HCT116 (cell line): ENCODE data around the gene SUPT3H. TPM values are rescaled to one million over a fixed set of nuclear protein-coding genes. Genes with fewer than 3 reads are reported as not detected.

Source experiments
- ATAC-seq: fragments of 200-7000 bp; cut with Tn5 transposase; 2 replicates; pipeline ENCODE4 v1.9.1; 2020; ENCODE audit warnings: mild to moderate bottlenecking, moderate library complexity
- BruUV-seq: library from RNA; stranded (reverse); fragments of 400-500 nt; replicated peaks from 2 replicates; lab custom pipeline; 2021; lab: Mats Ljungman, UMichigan
- CTCF ChIA-PET: fragments of 300-600 bp; sonication (Branson Sonifier 250); formaldehyde crosslinking; loops from one replicate; lab custom pipeline; 2021; ENCODE audit warnings: antibody characterized with exemption; lab: Charles Lee
- POLR2A ChIA-PET: fragments of 300-600, 350-600 bp; sonication (Branson Sonifier 250); formaldehyde crosslinking; loops from one replicate; lab custom pipeline; 2021; ENCODE audit warnings: antibody characterized with exemption; lab: Charles Lee
- RAD21 ChIA-PET, 2 experiments: fragments of 300-600 bp; sonication (Branson Sonifier 250); formaldehyde crosslinking; loops; one replicate each; lab custom pipeline; 2023; ENCODE audit warnings: low total read pairs in 2 of 2; ENCODE audit not compliant: uncharacterized antibody in 2 of 2, unreplicated experiment in 2 of 2, low non-redundant PET in 1 of 2; lab: Charles Lee
- DNase-seq: peaks from one replicate; pipeline ENCODE4 v3.0.0-alpha.2; 2010; ENCODE audit warnings: low read depth, low spot score
- H2AFZ ChIP-seq: fragments of 200-600 bp; shearing (Covaris generic), sonication (generic); 2 replicates; pipeline ENCODE4 v1.6.1; 2017; ENCODE audit warnings: low read depth, mixed run types, mixed read lengths, antibody characterized with exemption, low read length; ENCODE audit not compliant: poor library complexity, severe bottlenecking
- H3K27ac ChIP-seq: 2 replicates; pipeline ENCODE4 v1.5.1; 2012; ENCODE audit warnings: low read depth, low read length
- H3K27me3 ChIP-seq: fragments of 200-600 bp; sonication (generic); 2 replicates; pipeline ENCODE4 v1.6.1; 2016; ENCODE audit warnings: mixed run types, low read length, mixed read lengths; ENCODE audit not compliant: insufficient read depth
- H3K36me3 ChIP-seq, 2 experiments: fragments of 200-500 bp in 1 of 2; fragments of 200-600 bp in 1 of 2; sonication (Bioruptor generic) in 1 of 2; sonication (generic) in 1 of 2; 2 replicates each; pipeline versions ENCODE4 v1.5.1 to v1.6.1; 2014 to 2016; ENCODE audit warnings: low read length in 2 of 2, inconsistent platforms in 1 of 2, mixed read lengths in 1 of 2, mixed run types in 1 of 2; ENCODE audit not compliant: insufficient read depth in 2 of 2, control insufficient read depth in 1 of 2
- H3K4me1 ChIP-seq, 2 experiments: fragments of 200-600 bp in 1 of 2; sonication (generic) in 1 of 2; 2 replicates each; pipeline versions ENCODE4 v1.5.1 to v1.6.1; 2012 to 2017; ENCODE audit warnings: low read length in 2 of 2, inconsistent platforms in 1 of 2, mild to moderate bottlenecking in 1 of 2, mixed read lengths in 1 of 2, mixed run types in 1 of 2, moderate library complexity in 1 of 2; ENCODE audit not compliant: insufficient read depth in 2 of 2, control insufficient read depth in 1 of 2
- H3K4me2 ChIP-seq: fragments of 200-600 bp; sonication (generic); 2 replicates; pipeline ENCODE4 v1.6.1; 2017; ENCODE audit warnings: mixed run types, low read length, mixed read lengths
- H3K4me3 ChIP-seq, 2 experiments: fragments of 200-600 bp in 1 of 2; sonication (generic) in 1 of 2; replicated peaks in 1 of 2; 2 replicates each; pipeline ENCODE4 v1.5.1; 2011 to 2016; ENCODE audit warnings: low read length in 2 of 2, control low read depth in 1 of 2, low read depth in 1 of 2, mild to moderate bottlenecking in 1 of 2, mixed read lengths in 1 of 2, mixed run types in 1 of 2
- H3K79me2 ChIP-seq: fragments of 200-600 bp; sonication (generic); 2 replicates; pipeline ENCODE4 v1.6.1; 2017; ENCODE audit warnings: mild to moderate bottlenecking, mixed run types, low read length, moderate library complexity, mixed read lengths; ENCODE audit not compliant: insufficient read depth
- H3K9ac ChIP-seq: fragments of 200-600 bp; sonication (generic); 2 replicates; pipeline ENCODE4 v1.6.1; 2016; ENCODE audit warnings: low read length, mixed read lengths
- H3K9me2 ChIP-seq: fragments of 200-600 bp; sonication (generic), shearing (Covaris generic); 2 replicates; pipeline ENCODE4 v1.6.1; 2017; ENCODE audit warnings: mixed run types, mild to moderate bottlenecking, moderate library complexity; ENCODE audit not compliant: insufficient read depth
- H3K9me3 ChIP-seq, 2 experiments: fragments of 200-500 bp in 1 of 2; fragments of 200-600 bp in 1 of 2; sonication (Bioruptor generic) in 1 of 2; sonication (generic) in 1 of 2; 2 replicates each; pipeline ENCODE4 v1.6.1; 2014 to 2017; ENCODE audit warnings: low read length in 2 of 2, mixed read lengths in 2 of 2, inconsistent platforms in 1 of 2, low read depth in 1 of 2, mild to moderate bottlenecking in 1 of 2, mixed run types in 1 of 2, moderate library complexity in 1 of 2; ENCODE audit not compliant: control insufficient read depth in 1 of 2, insufficient read depth in 1 of 2
- H4K20me1 ChIP-seq: fragments of 200-600 bp; sonication (generic), shearing (Covaris generic); 2 replicates; pipeline ENCODE4 v1.6.1; 2017; ENCODE audit warnings: mixed run types, mild to moderate bottlenecking, moderate library complexity; ENCODE audit not compliant: insufficient read depth
- ATF3 ChIP-seq: IDR thresholded peaks from 2 replicates; pipeline ENCODE4 v1.6.1; 2012
- CBX3 ChIP-seq: IDR thresholded peaks from 2 replicates; pipeline ENCODE4 v1.6.1; 2012; ENCODE audit warnings: low read depth
- CEBPB ChIP-seq: IDR thresholded peaks from 2 replicates; pipeline ENCODE4 v1.6.1; 2012; ENCODE audit warnings: low read depth
- CTCF ChIP-seq, 3 experiments: fragments of 200-600 bp in 1 of 3; sonication (generic) in 1 of 3; IDR thresholded peaks in 2 of 3; conservative IDR thresholded peaks in 1 of 3; 2 replicates each; pipeline ENCODE4 v1.5.1; 2012 to 2017; ENCODE audit warnings: low read depth in 2 of 3, low read length in 2 of 3, antibody characterized with exemption in 1 of 3, borderline replicate concordance in 1 of 3, control low read depth in 1 of 3, mild to moderate bottlenecking in 1 of 3, mixed read lengths in 1 of 3, mixed run types in 1 of 3, moderate library complexity in 1 of 3; ENCODE audit not compliant: insufficient read depth in 1 of 3
- EGR1 ChIP-seq: IDR thresholded peaks from 2 replicates; pipeline ENCODE4 v1.6.1; 2012; ENCODE audit warnings: low read depth
- ELF1 ChIP-seq: IDR thresholded peaks from 2 replicates; pipeline ENCODE4 v1.6.1; 2012; ENCODE audit warnings: low read depth, borderline replicate concordance
- EZH2phosphoT487 ChIP-seq: fragments of 200-600 bp; IDR thresholded peaks from 2 replicates; pipeline ENCODE4 v1.6.1; 2018; ENCODE audit warnings: antibody characterized with exemption, borderline replicate concordance
- FOSL1 ChIP-seq: IDR thresholded peaks from 2 replicates; pipeline ENCODE4 v1.6.1; 2012; ENCODE audit warnings: low read depth
- POLR2A ChIP-seq: IDR thresholded peaks from 2 replicates; pipeline ENCODE4 v1.7.0; 2011; ENCODE audit warnings: borderline replicate concordance; ENCODE audit not compliant: insufficient read depth, insufficient read length; ENCODE audit errors: extremely low read depth
- REST ChIP-seq: IDR thresholded peaks from 2 replicates; pipeline ENCODE4 v1.6.1; 2012; ENCODE audit warnings: low read depth
- SIN3A ChIP-seq: IDR thresholded peaks from 2 replicates; pipeline ENCODE4 v1.6.1; 2012; ENCODE audit warnings: low read depth
- SP1 ChIP-seq: IDR thresholded peaks from 2 replicates; pipeline ENCODE4 v1.6.1; 2012; ENCODE audit warnings: low read depth
- SRF ChIP-seq: IDR thresholded peaks from 2 replicates; pipeline ENCODE4 v1.6.1; 2012; ENCODE audit warnings: low read depth
- YY1 ChIP-seq: IDR thresholded peaks from 2 replicates; pipeline ENCODE4 v1.6.1; 2011; ENCODE audit warnings: low read length, low read depth, moderate library complexity, mild to moderate bottlenecking; ENCODE audit not compliant: insufficient replicate concordance; ENCODE audit errors: extremely low read depth
- ZBTB33 ChIP-seq: IDR thresholded peaks from 2 replicates; pipeline ENCODE4 v1.6.1; 2011; ENCODE audit warnings: mild to moderate bottlenecking, low read length, moderate library complexity; ENCODE audit not compliant: insufficient replicate concordance; ENCODE audit errors: extremely low read depth
- ZFX ChIP-seq: fragments of 450-650 bp; IDR thresholded peaks from 2 replicates; pipeline ENCODE4 v1.6.1; 2017
- intact Hi-C: fragments of 100-400 bp; cut with micrococcal nuclease; formaldehyde crosslinking; loops from 2 replicates; pipeline ENCODE4 v1.10.0; 2022
- total RNA-seq: library from RNA; stranded (reverse); gene quantifications from one replicate; pipeline ENCODE4 v1.2.1, GENCODE V29; 2021; ENCODE audit not compliant: unreplicated experiment

The SUPT3H gene
- total RNA-seq, 1 experiment from 2014 or later = 7.4 TPM

DNA sequence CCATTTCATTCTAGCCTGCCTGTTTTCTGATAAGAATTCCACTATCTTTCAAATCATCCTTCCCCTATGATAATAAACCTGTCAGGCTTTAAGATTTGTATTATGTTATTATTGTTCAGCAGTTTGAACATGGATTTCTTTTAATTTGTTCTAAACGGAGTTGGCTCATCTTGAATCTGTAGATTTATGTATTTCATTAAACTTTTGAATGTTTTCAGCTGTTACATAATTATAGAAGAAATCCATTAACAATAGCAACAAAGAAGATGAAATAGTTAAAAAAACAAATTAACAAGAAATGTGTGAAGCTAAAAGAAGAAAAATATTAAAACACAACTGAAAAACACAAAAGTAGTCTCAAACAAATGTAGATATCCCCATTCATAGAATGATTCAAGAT, 273.3 kb downstream of the SUPT3H start (continued):
- no peak for TF ChIP-seq ZBTB33
- TF ChIP-seq ATF3 = no peak
- TF ChIP-seq SIN3A = no peak
- TF ChIP-seq, all 23 proteins: peak for 0

- Histone ChIP-seq H2AFZ (no peak overlapping the region), H3K9me2 (no peaks in the 10 kb centered on the region), H3K9me3 (no peaks in the 10 kb centered on the region), H3K36me3 (no peaks in the 10 kb centered on the region), H3K4me3 (no peak overlapping the region), H3K79me2 (no peaks in the 10 kb centered on the region), H3K27ac (no peak overlapping the region), H3K9ac (no peak overlapping the region), H4K20me1 (no peaks in the 10 kb centered on the region), H3K4me2 (no peak overlapping the region), H3K4me1 (no peaks in the 10 kb centered on the region), H3K27me3 (no peaks in the 10 kb centered on the region)
- intact Hi-C loops = no loop called here
- ChIA-PET CTCF (no interaction called here), RAD21 (no interaction called here), POLR2A (no interaction called here)
- DNase-seq (no peak), ATAC-seq (no peak)
- BruUV-seq = no TSS peak
- TF ChIP-seq SRF = no peak
- TF ChIP-seq CBX3 = no peak
- no peak for TF ChIP-seq FOSL1
- TF ChIP-seq POLR2A = no peak
- TF ChIP-seq CEBPB = no peak
- no peak for TF ChIP-seq SP1
- TF ChIP-seq SIN3A = no peak
- TF ChIP-seq EGR1 = no peak
- no peak for TF ChIP-seq REST
- no peak for TF ChIP-seq ZBTB33
- TF ChIP-seq EZH2phosphoT487 = no peak
- TF ChIP-seq YY1 = no peak
- no peak for TF ChIP-seq ZFX
- no peak for TF ChIP-seq CTCF (IDR thresholded peaks at IDR 0.05 in 2 of 3, conservative IDR thresholded peaks at IDR 0.05 in 1 of 3; ENCODE audit: borderline replicate concordance in 1 of 3, insufficient read depth in 1 of 3, low read depth in 2 of 3, low read length in 2 of 3)
- TF ChIP-seq ELF1 = no peak
These were observed 279.5 kb downstream of the SUPT3H start for GRCh38 chr6:45098256-45098655.
